ENCODE measurements around the gene SIK1. TPM values are rescaled to one million over a fixed set of nuclear protein-coding genes. Genes with fewer than 3 reads are reported as not detected.
"Not testable (repeated sequence)": the region's sequence is repeated elsewhere in the genome, so short reads cannot be mapped to it uniquely, and the experiment has no call there.

The SIK1 gene
- polyA plus RNA-seq, 4 donors: 2.5 to 4.6 (median 2.6) TPM; not detected in 1

DNA sequence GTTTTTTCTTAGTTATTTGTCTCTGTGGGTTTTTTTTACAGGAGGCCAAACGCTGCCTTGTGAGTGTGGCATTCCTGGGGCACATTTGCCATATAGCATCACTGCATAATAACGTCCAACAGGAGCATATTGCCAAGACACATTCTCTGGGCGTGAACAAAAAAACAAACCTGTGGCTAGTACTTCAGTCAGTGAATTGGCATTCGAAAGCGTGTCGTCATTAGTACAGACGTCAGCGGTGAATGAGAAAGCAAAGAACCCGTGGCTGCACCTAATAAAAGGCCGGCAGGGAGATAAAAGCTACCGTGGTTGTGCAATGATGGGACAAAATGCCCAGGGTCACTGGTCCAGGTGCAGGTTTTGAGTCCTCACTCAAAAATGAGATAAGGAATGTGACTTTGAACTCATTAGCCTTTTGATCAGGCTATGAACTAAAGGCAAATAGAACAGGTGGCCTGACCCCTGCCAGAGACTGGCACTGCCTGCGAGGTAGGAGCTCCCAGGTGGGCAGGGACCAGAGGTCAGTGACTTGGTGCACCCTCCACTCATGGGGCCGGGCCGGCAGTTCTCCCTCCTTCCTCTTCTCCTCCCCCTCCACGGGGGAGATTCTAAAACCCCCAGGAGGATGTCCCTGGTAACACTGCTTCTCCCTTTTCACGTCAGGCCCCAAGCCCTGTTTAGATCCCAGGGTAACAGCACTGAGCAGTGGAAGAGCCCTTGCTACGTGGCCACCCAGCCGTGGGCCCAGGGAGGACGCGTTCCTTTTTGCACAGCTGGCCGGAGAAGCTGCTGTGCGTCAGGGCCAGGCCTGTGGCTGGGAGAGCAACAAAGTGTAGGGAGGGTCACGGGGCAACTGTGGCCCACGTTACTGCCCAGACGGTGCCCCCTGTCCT lies 14.2 kb upstream of the SIK1 start:
- not testable (repeated sequence) for DNase-seq (ENCODE audit: low read depth in 4 of 4, low spot score in 2 of 4)

DNA sequence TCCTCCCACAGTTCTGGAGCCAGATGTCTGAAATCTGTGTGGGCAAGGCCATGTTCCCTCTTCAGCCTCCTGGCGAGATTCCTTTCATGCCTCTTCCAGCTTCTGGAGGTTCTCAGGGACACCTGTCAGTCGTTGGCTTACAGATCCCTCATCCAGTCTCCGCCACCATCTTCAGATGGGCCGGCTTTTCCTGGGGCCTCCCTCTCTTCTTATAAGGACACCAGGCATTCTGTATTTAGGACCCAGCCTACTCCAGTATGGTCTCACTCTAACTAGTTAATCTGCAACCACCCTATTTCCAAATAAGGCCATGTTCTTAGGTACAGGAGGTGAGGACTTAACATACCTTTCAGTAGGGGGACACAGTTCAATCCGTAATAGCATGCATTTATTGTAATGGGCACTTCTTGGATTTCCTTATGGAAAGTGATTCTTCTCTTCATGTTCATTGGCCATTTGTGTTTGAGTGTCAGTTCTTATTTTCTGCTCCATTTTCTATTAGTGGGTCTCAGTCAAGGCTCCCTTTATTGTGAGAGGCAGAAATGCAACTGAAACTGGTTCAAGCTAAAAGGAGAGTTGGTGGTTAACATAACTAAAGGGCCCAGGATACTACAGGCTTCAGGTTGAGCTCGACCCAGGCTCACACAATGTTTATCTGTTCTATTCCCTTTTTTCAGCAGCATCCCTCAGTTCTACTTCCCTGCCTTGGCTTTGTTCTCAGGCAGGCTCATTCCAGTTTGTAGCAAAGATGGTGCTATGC lies 12.6 kb upstream of the SIK1 start:
- DNase-seq (ENCODE audit: low read depth in 4 of 4, low spot score in 2 of 4): not testable (repeated sequence)

DNA sequence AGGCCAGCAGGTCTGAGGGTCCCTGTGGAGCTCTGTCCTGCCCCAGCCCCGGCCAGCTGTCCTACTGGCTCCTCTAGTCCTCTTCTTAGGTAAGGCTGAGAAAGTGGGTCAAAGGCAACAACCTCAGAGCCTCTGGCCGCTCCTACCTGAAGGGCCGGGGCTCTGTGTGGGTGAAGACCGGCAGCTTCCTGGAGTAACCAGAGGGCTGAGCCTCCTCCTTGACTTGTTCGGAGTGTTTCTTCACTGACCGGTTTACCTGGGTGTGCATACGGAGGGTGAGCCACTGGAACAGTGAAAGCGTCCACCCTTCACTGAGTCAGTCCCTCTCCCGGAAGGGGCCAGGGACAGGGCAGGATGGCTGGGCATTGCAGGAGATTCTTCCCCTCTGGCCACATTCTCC lies 9.3 kb upstream of the SIK1 start:
- not testable (repeated sequence) for DNase-seq (ENCODE audit: low read depth in 4 of 4, low spot score in 2 of 4)

DNA sequence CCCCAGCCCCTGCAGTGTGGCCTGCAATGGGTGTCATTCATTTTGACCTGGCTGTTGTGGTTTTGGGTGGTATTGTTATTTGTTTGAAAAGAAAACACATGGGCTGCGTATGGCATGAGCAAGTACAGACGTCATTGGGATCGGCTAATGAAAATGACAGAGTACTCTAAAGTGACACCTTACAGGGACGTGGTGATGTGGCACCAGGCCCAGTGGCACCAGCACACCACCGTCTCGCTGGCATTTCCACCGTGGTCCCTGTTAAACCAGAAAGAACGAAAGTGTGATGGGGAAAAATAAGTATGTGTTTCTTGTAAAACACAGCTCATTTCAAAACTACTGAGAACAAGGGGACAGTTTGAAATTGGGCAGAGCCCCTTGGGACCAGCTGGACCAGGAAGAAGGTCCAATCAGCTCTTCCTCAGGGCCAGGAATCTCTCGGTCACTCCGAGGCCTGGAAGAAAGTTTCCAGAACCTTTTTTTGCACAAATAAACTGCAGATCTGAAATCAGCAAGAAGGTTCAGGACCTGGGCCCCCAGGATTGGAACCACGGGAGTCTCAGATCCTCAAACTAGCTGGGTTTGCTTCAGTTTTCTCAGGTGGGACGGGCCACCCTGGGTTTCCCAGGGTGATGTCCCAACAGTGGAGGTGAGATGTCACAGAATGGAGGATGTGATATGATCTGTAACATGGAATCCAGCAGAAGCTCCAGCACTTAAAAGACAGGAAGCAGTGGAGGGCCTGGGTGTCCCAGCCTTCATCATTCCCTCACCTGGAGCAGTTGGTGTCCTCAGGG lies 6.6 kb upstream of the SIK1 start:
- not testable (repeated sequence) for DNase-seq (ENCODE audit: low read depth in 4 of 4, low spot score in 2 of 4)

DNA sequence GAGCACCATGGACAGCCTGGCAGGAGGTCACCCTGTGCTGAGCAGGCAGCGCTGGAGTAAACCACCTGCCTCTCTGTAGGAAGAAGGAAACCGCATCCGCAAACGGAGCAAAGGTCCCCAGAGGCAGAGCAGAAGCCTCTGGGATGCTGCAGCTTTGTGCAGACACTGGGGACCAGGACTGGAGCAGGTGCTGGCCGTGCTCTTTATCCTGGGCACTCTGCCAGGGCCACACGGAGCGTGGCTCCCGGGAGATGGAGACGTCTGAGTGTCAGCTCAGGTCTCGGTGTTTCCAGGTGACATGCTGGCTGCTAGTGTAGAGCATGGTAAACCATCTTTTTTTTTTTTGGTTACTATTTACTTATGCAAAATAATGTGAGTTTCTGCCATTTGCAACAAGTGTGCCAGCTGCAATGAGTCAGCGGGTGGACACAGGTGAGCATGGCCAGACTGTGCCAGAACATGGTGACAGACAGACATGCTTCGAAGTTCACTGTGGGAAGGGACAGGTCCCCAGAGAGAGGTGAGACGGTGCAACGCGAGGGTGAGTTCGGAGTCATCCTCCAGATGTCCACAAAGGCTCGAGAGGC lies 4.0 kb upstream of the SIK1 start:
- DNase-seq (ENCODE audit: low read depth in 4 of 4, low spot score in 2 of 4): not testable (repeated sequence)

DNA sequence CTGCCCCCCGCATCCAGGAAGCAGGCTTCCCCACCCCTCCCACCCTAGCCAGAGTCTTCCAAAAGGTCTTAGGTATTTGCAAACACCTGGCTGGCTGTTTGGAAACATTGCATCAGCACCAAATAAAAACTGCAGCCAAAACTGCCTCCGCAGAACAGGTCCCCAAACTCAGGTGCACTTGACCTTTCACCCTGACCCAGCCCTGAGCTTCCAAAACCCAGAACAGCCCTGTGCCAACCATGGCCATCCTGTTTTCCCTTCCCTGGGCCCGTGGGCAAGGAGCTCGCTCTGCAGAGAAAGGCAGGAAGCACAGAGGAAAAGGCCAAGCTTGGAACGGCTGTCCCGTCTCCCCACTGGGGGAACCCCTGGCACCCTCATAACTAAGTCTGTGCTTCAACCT lies 2.0 kb upstream of the SIK1 start:
- DNase-seq (ENCODE audit: low read depth in 4 of 4, low spot score in 2 of 4): not testable (repeated sequence)

DNA sequence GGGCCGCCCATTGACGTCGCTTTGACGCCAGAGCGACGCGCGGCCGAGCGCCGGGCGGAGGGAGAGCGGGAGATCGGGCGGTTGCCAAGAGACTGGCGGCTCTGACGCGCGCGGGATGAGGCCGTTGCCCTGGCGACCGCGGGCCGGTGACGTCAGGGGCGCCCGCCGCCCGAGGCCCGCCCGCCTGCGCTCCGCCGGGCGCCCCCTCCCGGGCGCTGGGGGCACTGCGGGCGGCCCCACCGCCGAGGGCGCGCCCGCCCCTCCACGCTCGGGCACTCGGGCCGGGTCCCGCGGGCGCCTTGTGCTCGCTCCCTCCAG lies 270 bp upstream of the SIK1 start:
- not testable (repeated sequence) for DNase-seq (ENCODE audit: low read depth in 4 of 4, low spot score in 2 of 4)

DNA sequence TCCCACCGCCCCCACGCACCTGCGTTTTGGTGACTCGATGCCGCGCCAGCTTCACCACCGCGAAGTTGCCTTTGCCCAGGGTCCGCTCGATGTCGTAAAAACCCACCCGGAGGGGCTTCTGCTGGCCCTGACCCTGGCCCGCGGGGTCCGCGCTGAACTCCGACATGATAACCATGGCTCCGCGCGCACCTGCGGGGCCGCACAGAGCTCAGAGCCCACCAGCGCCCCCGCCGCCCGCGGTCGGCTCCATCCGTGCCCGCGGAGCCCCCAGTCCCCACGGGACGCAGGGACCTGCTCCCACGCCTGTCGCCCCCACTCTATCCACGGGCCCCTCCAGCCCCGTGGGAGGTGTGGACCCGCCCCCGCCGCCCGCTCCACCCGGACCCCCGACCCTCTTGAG lies 927 bp downstream of the SIK1 start:
- not testable (repeated sequence) for DNase-seq (ENCODE audit: low read depth in 4 of 4, low spot score in 2 of 4)

DNA sequence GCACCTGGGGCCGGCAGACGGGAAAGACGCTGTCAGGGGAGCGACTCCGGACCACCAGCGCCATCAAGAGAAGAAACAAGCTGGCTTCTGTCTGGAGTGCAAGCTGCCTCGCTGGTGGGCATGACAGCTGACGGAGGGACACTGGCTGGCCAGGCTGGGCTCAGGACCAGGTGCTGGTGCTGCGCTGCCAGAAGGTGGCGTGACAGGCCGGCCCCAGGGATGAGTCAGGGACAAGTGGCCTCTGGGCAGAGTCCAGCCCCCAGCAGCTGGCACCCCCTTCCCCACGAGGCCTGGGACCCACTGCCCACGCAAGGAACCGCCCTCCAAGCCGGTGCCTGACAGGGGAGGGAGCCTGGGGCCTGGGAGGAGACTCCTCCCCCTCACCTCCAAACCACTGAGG lies 7.5 kb downstream of the SIK1 start:
- not testable (repeated sequence) for DNase-seq (ENCODE audit: low read depth in 4 of 4, low spot score in 2 of 4)

DNA sequence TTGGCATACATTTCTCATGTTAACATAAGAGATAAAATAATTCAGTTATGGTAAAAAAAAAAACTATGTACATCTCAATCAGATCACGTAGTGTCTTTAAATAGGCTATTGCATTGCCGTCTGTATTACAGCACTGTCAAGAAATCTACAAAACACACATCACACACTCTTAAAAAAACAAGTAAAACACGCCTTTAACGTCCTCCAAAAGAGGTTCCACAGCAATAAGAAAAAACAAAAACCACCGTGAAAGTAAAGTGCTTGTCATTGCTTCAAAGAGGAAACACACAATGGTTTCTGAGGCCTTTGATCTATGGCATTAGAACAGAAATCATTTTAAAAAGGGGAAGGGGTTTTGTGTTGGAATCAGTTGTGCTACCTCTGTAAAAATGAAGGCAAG lies 12.4 kb downstream of the SIK1 start:
- not testable (repeated sequence) for DNase-seq (ENCODE audit: low read depth in 4 of 4, low spot score in 2 of 4)

DNA sequence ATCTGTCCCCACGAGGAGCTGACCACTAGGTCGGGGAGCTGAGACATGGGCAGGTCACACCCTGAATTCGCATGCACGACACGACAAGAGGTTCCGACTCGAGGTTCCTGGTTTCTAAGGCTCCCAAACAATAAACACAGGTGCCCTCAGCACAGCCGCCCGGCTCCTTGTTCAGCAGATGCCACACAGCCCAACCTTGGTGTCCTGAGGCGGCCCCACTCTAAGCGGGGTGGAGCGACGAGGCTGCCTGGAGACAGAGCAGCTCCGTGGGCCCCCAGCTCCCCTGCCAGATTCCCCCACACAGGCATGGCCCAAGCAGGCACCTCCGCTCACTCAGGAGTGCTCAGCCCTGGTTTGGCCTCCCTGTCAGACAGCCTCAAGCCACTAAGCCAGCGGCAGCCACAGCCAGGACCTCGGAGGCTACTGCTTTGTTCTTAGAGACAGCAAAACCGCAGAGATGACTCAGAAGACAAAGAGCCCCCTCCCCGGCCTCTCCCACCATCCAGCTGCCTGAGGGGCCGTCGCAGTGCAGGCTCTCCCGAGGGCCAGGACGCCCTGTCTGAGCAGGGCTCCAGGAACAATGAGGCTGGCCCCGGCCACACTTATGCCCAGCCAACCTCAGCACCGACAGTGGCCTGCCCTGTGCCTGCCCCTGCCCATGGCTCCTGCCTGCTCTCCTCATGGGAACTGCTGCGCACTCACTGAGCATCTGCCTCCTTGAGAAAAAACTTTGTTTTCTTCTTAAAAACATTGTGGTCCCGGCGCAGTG lies 14.7 kb downstream of the SIK1 start:
- DNase-seq (ENCODE audit: low read depth in 4 of 4, low spot score in 2 of 4): not testable (repeated sequence)

DNA sequence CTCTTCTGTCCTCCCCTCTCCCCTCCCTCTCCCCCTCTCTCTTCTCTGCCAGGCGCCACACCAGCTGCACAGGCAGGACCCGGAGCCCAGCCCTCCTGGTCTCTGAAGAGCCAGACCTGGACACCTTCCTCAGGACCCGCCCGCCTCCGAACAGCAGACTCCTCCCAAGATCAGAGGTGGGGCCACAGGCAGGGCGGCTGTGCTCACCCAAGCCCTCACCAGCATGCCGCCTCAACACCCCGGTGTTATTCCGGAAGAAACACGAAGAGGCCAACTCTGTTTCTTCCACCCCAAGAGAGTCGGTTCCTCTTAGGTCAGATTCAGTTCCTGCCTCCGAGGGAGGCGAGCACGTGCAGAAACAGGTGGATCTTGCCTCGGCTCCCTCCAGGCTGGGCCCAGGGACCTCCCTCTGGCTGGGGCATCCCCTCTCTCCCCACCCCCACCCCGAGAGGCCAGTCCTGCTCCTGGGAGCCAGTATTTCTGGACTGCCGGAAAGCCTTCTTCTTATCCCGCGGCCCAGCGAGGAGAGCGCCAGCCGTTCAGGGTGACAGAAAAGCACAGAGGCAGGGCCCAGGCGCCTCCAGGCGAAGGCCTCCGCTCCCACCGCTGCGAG lies 16.4 kb downstream of the SIK1 start:
- DNase-seq (ENCODE audit: low read depth in 4 of 4, low spot score in 2 of 4): not testable (repeated sequence)

DNA sequence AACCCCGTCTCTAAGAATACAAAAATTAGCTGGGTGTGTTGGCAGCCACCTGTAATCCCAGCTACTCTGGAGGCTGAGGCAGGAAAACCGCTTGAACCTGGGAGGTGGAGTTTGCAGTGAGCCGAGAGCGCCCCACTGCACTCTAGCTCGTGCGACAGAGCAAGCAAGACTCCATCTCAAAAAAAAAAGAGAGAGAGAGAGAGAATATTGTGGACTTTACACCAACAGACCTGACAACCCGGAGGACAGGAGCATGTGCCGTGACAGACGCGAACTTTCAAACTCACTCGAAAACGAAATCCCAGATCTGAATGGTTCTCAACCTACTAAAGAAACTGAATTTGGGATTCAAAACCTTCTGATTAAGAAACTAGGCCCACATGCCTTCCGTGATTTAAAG lies 19.8 kb downstream of the SIK1 start:
- DNase-seq (ENCODE audit: low read depth in 4 of 4, low spot score in 2 of 4): not testable (repeated sequence)

DNA sequence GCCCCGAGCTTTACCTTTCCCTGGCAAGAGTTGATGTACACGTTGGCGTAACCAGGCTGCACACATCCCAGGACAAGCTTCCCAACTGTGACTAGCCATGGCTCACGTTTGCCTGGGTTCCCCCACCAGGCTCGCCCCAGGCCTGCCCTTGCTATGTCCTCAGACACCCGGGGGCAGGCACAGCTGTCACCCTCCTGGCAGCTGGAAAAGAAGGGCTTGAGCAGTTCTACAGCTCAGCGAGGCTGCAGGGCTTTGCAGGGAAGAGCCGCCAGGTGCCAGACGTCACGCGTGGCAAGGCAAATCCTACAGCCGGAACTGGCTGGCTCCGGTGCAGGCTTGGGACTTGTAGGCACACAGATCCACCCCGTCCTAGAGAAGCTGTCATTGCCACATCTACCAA lies 22.5 kb downstream of the SIK1 start:
- not testable (repeated sequence) for DNase-seq (ENCODE audit: low read depth in 4 of 4, low spot score in 2 of 4)

DNA sequence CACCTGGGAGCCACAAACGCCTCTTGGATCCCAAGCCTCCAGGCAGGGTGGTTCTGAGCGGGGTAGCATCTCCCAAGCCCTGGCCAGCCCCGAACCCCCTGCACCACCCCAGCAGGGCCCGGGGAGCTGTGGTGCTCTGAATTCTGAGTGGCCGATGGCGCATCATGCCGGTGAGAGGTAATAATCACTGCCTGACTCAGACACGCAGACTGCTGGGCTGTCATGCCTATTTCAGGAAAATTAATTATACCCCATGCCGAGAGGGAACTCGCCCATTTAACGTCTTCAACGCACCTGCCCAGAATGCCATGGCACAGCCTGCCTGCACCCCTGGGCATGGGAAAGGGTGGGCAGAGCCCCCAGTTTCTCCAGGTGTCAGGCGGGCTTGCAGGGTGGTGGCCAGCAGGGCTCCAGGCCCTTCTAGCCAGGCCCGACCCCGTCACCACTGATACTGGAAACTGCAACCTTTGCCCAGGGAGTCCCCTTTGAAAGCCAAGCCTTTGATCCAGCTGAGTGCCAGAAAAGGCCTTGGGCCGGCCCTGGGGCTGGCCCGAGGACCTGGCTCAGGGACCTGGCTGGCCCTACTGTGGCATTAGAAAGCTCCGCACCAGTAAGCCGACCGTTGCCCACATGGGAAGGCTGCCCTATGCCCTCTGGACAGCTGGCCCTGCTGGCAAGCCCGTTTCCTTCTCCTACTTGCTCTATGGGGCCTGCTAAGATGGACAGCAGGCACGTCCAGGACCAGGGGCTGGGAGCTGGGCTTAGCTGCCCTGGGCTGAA lies 23.1 kb downstream of the SIK1 start:
- not testable (repeated sequence) for DNase-seq (ENCODE audit: low read depth in 4 of 4, low spot score in 2 of 4)

DNA sequence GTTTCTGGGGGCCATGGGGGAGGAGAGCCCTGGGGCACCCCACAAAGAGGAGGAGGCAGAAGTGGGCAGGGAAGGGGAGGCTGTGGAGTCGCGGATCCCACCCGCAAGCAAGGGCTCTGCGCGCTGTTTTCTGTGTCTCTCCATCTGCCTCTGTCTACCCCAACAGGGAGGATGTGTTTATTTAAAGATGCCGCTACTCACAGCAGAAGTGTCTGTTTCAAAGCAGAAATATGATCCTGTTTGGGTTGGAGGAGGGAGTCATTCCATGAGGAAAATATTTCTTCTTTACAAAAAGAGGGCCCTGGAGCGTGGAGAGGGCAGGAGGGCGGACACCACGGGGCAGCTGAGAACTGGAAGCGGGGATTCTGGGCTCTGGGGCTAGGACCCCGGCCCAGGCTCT lies 25.8 kb downstream of the SIK1 start:
- not testable (repeated sequence) for DNase-seq (ENCODE audit: low read depth in 4 of 4, low spot score in 2 of 4)

DNA sequence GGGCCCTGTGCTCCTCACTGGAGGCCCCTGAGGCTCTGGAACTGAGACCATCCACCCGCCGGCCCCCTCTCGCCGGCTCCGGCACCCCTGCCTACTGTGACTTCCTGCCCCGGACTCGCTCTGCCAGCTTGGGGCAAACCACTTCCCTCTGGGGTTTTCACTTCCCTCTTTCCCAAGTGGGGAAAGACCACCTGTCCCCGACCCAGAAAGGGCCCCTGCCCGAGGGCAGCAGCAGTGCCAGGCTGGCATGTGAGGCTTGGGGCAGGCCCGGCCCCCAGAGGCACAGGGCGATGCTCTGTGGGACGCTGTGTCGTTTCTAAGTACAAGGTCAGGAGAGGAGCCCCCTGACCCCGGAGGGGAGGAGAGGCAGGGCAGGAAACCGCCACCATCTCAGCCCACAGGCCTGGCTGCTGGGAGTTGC lies 27.3 kb downstream of the SIK1 start:
- DNase-seq (ENCODE audit: low read depth in 4 of 4, low spot score in 2 of 4): not testable (repeated sequence)

DNA sequence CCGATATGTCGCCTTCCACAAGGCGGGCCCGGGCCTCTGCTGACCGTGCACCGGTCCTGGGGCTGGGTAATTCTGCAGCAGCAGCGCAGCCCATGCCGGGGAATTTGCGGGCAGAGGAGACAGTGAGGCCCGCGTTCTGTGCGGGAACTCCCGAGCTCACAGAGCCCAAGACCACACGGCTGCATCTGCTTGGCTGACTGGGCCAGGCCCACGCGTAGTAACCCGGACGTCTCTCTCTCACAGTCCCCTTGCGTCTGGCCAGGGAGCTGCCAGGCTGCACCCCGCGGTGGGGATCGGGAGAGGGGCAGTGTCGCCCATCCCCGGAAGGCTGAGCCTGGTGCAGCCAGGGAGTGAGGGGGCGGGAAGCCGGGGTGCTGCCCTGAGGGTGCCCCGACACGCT lies 27.8 kb downstream of the SIK1 start:
- DNase-seq (ENCODE audit: low read depth in 4 of 4, low spot score in 2 of 4): not testable (repeated sequence)

DNA sequence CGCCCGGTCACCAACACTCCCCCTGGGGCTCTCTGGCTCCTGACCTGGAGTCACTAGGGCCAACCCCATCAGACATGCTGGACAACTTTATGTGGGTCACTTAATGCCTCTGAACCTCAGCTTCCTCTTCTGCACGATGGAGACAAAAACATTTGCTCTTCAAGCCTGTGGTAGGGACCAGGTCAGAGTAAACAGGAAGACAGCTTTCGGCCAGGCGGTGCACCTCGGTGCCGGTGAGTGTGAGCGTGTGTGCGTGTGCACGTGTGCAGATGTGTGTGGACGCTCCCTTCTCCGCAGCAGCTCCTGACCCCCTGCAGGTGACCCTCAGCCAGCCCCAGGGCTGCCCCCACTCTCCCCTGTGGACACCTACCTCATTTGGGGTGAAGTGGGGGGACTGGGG lies 28.4 kb downstream of the SIK1 start:
- not testable (repeated sequence) for DNase-seq (ENCODE audit: low read depth in 4 of 4, low spot score in 2 of 4)
